GM10248 (cell line): ENCODE results near the gene PEPD.

Source experiments
- CTCF ChIA-PET: fragments of 300-600 bp; sonication (Branson Sonifier 250); formaldehyde crosslinking; extraction: SDS; loops from one replicate; lab custom pipeline; 2021; ENCODE audit warnings: antibody characterized with exemption; lab: Yijun Ruan, JAX
- POLR2A ChIA-PET: fragments of 350-650 bp; sonication (Branson Sonifier 250); formaldehyde crosslinking; extraction: SDS; loops from one replicate; lab custom pipeline; 2020; ENCODE audit warnings: antibody characterized with exemption; lab: Yijun Ruan, JAX
- DNase-seq: peaks from one replicate; pipeline ENCODE4 v3.0.0; 2012; ENCODE audit errors: extremely low spot score
- TF ChIP-seq, protein P1 (sequence below): IDR thresholded peaks from 2 replicates; pipeline ENCODE4 v1.5.1; 2012; ENCODE audit warnings: mild to moderate bottlenecking, low read depth; ENCODE audit errors: extremely low read depth, missing control alignments, control extremely low read depth

PEPD gene

DNA sequence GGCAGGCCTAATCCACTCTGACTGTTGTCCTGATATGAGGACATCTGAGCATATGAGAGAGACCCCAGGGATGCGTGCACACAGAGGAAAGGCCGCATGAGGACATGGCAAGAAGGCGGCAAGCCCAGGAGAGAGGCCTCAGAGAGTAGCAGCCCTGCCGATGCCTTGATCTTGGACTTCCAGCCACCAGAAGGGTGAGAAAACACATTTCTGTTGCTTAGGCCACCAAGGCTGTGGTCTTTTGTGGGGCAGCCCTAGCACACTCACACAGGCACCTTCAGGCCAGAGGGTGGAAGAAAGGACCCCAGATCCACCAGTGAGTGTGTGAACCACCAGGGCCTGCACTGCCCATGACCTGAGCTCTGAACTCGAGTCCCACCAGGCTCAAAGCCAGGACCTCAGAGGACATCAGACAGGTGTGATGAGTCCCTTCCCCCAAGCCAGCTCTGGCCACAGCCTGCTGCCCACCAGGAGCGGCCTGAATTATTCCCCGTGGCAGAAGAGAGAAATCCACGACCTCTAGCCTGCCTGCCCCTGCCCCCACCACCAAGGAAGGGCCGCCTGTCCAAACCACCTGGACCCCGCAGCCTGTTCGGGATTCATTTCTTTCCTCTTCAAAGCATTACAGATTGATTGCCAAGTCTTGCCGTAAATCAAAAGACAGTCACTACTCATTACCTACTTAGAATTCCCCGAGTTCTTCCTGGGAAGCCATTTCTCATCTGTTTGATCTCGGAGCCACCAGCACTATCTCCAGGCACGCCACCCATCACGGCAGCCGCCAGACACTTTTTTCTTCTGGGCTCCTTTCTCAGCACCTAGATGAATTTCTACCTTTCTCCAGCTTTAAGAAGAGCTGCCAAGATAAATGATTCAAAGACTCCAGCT is 75.9 kb downstream of the PEPD start:
- TF ChIP-seq, protein P1, sequence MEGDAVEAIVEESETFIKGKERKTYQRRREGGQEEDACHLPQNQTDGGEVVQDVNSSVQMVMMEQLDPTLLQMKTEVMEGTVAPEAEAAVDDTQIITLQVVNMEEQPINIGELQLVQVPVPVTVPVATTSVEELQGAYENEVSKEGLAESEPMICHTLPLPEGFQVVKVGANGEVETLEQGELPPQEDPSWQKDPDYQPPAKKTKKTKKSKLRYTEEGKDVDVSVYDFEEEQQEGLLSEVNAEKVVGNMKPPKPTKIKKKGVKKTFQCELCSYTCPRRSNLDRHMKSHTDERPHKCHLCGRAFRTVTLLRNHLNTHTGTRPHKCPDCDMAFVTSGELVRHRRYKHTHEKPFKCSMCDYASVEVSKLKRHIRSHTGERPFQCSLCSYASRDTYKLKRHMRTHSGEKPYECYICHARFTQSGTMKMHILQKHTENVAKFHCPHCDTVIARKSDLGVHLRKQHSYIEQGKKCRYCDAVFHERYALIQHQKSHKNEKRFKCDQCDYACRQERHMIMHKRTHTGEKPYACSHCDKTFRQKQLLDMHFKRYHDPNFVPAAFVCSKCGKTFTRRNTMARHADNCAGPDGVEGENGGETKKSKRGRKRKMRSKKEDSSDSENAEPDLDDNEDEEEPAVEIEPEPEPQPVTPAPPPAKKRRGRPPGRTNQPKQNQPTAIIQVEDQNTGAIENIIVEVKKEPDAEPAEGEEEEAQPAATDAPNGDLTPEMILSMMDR = no peak
- POLR2A ChIA-PET = no interaction called here
- CTCF ChIA-PET = interaction anchor here (0.6 to 2.3 kb wide), 3 partner anchors 13 to 15 kb away, joined by 3 to 8 read pairs (median 3); no protein-coding TSS in a partner anchor
- no peak for DNase-seq

DNA sequence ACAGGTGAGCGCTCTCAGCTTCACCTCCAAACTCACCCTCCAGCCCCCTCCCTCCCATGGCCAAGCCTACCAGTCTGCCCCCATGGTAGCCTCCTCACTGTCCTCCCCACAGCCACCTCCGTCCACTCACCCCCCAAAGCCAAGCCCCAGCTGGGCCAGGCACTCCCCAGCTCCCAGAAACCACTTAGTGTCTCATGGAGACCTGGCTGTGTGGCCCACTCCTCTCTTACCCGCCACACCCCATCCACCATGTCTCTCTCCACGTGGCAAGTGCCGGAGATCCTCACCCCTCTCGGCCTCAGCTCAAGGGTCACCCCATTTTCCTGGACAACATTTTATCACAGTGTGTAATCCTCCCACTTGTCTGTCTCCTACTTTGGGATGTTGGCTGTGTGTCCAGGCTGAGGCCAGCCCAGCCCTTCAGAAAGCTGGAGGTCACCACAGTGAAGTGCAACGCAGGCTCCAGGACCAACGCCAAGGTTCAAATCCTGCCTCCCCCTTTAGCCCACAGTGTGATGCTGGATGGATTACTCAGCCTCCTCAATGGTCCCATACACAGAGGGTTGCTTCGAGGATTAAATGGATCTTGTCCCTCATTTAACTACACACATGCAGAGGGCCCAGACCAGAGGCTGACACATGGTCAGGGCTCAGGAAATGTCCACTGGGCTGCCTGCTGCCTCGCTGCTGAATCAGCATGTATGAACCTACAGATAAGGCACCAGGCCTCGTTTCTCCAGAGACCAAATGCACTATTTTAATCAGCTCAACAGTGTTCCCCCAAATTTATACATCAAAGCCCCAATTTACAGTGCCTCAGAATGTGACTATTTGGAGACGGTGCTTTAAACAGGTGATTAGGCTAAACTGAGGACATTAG is 76.8 kb downstream of the PEPD start:
- TF ChIP-seq, protein P1 = no peak
- ChIA-PET POLR2A (no interaction called here), CTCF (interaction anchor here (2.3 kb wide), 1 partner anchor 12 kb away, joined by 8 read pairs; no protein-coding TSS in a partner anchor)
- DNase-seq = no peak

DNA sequence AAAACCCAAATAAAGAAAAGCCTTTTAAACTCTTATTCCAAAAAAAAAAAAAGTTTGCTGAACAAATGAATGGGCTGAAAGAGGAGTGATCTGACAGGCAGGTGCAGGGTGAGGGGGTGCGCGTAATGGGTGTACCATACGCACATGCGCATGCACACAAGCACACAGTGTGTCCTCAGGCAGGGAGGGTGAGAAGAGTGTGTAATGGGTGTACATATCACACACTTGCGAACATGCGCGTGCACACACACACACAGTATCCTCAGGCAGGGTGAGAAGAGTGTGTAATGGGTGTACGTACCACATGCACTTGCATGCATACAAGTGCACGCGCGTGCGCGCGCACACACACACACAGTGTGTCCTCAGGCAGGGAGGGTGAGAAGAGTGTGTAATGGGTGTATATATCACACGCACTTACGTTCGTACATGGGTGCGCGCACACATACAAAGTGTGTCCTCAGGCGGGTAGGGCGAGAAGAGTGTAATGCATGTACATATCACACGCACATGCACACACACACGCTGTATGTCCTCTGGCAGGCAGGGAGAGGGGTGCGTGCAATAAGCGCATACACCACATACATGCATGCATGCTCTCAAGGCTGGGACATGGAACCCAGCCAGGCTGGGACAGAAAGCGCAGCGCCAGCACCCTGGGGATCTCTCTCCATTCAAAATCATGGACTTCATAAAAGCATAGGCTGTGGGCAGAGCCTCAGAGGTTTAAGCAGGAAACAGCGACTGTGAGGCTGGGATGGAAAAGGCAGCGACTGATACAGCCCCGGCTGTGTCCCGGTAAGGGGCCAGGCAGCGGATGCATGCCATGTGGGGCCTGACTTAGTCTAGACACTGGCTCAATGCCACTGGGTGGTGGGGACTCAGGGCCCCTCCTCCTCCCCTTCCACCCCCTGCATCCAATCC is 77.7 kb downstream of the PEPD start:
- ChIA-PET POLR2A (no interaction called here), CTCF (interaction anchor here (2.3 kb wide), 1 partner anchor 11 kb away, joined by 8 read pairs; no protein-coding TSS in a partner anchor)
- DNase-seq = no peak
- TF ChIP-seq, protein P1 = no peak

DNA sequence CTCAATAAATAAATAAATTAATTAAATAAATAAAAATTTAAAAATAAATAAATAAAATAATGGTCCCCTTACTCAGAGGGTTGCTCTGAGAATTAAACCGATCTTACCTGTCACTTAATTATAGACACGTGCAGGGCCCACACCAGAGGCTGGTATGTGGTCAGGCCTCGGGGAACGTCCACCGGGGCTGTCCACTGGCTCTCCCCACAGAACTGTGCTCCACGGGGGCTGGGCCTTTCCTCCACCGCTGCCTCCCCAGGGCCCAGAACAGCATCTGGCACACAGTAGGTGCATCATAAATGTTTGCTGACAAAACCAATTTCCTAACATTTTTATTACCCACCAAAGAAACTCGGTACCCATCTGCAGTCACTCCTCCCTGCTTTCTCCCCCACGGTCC is 78.9 kb downstream of the PEPD start:
- TF ChIP-seq, protein P1 = no peak
- ChIA-PET CTCF (no interaction called here), POLR2A (no interaction called here)
- DNase-seq = no peak

DNA sequence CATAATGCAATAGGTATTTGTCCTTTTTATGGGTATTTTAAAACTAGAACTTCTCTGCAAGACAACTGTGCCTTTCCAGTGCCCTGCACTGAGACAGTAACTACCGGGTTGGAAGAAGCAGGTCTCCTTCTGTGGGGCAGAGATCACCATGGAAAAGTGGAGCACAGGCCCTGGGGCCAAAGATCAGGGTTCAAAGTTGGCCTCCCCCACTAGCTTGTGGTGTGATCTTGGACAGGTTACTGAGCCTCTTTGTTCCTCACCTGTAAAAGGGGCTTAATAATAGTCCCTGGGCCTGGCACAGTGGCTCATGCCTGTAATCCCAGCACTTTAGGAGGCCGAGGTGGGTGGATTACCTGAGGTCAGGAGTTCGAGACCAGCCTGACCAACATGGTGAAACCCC is 79.8 kb downstream of the PEPD start:
- ChIA-PET CTCF (interaction anchor here (2.8 kb wide), 1 partner anchor 11 kb away, joined by 8 read pairs; no protein-coding TSS in a partner anchor), POLR2A (no interaction called here)
- DNase-seq = no peak
- TF ChIP-seq, protein P1 = no peak
